LNCaP clone FGC (cell line): ENCODE measurements around the gene CYP27A1.

Experiments
- DNase-seq: peaks from one replicate; pipeline ENCODE4 v3.0.0-alpha.2; 2011; ENCODE audit warnings: low read depth
- H3K4me3 ChIP-seq: 2 replicates; pipeline ENCODE4 v1.5.1; 2011; ENCODE audit warnings: mild to moderate bottlenecking, low read depth, low read length, control low read depth
- TF ChIP-seq, protein P1 (sequence below): IDR thresholded peaks from 2 replicates; pipeline ENCODE4 v1.5.1; 2012; ENCODE audit warnings: mild to moderate bottlenecking; ENCODE audit not compliant: control insufficient read depth, insufficient read depth; ENCODE audit errors: extremely low read depth

Gene CYP27A1

DNA sequence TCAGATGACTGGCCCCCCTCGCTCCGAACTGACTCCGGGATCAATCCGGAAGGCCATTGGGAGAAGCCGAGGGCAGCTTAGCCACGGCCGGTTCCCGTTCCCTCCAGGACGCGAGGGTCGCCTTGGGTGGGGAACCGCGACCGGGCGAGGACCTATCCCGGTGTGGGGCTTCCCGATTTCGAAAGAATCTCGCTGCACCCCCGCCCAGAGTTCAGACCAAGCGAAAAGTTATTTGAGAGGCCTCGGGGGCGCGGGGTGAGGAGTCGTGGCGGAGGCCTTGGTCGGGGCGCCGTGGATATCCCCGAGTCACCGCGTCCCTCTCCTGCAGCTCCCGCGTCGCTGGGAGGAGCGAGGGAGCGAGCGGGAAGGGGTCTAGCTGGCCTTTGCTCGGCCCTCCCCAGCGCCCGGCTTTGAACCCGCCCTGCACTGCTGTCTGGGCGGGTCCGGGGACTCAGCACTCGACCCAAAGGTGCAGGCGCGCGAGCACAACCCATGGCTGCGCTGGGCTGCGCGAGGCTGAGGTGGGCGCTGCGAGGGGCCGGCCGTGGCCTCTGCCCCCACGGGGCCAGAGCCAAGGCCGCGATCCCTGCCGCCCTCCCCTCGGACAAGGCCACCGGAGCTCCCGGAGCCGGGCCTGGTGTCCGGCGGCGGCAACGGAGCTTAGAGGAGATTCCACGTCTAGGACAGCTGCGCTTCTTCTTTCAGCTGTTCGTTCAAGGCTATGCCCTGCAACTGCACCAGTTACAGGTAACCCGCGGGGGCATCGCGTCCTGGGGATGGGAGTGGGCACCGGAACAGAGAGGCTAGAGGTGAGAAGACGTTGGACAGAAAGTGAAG is at the start of gene CYP27A1:
Gene CYP27A1, plus strand, starts transcription at position 457 of the 837 bp plus-strand sequence. Its CDS starts 36 bp downstream, at position 493.
- DNase-seq: no peak
- no peak within 1 kb of the TSS for H3K4me3 ChIP-seq
- TF ChIP-seq, protein P1, sequence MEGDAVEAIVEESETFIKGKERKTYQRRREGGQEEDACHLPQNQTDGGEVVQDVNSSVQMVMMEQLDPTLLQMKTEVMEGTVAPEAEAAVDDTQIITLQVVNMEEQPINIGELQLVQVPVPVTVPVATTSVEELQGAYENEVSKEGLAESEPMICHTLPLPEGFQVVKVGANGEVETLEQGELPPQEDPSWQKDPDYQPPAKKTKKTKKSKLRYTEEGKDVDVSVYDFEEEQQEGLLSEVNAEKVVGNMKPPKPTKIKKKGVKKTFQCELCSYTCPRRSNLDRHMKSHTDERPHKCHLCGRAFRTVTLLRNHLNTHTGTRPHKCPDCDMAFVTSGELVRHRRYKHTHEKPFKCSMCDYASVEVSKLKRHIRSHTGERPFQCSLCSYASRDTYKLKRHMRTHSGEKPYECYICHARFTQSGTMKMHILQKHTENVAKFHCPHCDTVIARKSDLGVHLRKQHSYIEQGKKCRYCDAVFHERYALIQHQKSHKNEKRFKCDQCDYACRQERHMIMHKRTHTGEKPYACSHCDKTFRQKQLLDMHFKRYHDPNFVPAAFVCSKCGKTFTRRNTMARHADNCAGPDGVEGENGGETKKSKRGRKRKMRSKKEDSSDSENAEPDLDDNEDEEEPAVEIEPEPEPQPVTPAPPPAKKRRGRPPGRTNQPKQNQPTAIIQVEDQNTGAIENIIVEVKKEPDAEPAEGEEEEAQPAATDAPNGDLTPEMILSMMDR: no peak

DNA sequence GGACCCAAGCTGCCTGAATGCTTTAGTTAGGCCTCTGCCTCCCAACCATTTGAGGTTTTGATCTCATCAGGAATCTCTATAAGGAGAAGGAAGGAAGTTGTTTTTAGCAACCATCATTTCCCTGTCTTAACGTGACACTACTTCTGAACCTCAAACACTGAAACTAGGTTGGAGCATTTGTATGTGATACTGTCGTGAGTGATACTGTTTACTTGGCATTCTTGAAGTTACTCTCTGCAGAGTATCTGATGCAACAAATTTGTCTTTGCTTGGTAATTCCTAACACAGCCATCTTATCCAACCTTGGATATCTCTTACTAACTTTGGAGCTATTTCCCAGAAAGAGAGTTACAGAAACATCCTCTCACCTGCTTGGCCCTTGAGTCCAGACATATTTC is 49.2 kb upstream of the CYP27A1 start:
- TF ChIP-seq, protein P1: no peak
- H3K4me3 ChIP-seq: no peak overlapping the region
- DNase-seq: no peak

DNA sequence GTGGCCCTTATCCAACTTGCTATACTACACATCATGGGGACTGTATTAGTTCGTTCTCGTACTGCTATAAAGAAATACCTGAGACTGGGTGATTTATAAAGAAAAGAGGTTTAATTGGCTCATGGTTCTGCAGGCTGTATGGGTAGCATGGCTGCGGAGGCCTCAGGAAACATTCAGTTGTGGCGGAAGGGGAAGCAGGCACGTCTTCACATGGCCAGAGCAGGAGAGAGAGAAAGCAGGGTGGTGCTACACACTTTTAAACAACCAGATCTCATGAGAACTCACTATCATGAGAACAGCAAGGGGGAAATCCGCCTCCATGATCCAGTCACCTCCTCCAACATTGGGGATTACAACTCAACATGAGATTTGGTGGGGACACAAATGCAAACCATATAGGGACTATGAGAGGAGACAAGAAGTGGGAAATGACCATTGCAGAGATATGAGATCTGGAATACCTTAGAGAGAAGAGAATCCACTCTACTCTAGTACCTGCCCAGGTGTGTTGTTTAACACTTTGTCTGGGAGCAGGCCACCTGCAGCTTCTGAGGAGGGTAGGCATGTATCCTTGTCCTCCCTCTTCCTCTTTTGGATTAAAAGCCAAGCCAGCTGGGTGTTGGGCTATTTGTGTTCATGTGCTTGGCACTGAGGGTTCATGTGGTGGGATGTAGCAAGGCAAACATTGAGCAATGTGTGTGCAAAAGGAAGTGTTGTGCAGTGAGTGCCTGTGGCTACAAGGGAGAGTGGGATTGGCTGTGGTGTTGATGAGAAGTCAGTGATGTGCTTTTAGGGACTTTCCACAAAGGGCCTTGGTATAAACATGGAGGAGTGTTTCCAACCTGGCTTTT is 48.6 kb upstream of the CYP27A1 start:
- no peak for DNase-seq
- H3K4me3 ChIP-seq: no peak overlapping the region
- TF ChIP-seq, protein P1: no peak

DNA sequence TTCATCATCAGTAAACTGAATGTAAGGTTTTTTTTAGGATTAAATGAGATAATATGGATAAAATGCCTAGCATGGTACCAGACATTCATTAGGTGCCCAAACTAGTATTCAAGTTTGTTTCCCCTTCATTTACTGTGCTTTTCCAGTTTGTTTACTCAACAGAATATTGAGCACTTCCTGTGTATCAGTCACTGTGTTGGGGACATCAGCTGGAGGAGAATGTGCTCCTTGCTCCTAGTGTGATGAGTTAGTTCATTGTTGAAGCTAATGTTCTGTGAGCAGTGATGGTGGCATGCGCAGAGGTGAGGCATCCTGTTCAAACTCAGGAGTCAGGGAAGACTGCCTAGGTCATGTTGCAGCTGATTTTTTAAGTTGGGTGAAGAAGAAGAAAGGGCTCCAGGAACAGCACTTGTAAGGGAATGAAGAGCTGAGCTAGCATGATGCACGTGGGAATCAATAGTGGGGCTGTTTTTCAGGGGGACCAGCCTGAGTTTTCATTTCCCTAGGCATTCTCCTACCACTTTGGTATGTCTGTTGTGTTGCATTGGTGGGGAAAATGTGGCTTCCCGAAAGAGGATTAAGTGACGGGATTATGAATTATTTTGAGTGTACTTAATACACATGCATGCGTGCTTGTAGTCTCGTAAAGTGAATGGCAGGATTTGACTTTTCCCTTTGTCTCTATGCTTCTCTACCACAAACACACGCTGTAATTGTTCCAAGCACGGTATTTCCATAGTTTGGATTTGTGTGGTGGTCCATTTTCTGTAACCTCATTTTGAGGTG is 47.6 kb upstream of the CYP27A1 start:
- no peak for DNase-seq
- H3K4me3 ChIP-seq: no peak overlapping the region
- TF ChIP-seq, protein P1: no peak

DNA sequence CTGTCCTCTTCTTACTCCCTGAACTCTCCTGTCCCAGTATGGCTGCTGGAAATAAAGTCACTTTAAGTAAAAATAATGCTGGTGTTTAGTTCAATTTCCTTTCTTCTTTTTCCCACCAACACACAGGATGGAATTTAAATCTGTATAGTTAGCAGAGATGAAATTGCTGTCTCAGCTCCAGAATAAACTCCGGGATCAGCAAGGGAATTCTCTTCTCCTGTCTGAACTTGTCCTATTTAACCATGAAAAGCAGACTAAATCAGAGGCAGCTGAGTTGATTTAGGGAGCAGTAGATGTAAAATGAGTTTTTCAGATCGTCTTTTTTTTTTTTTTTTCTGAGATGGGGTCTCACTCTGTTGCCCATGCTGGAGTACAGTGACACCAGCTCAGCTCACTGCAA is 45.4 kb upstream of the CYP27A1 start:
- H3K4me3 ChIP-seq: no peak overlapping the region
- TF ChIP-seq, protein P1: no peak
- no peak for DNase-seq

DNA sequence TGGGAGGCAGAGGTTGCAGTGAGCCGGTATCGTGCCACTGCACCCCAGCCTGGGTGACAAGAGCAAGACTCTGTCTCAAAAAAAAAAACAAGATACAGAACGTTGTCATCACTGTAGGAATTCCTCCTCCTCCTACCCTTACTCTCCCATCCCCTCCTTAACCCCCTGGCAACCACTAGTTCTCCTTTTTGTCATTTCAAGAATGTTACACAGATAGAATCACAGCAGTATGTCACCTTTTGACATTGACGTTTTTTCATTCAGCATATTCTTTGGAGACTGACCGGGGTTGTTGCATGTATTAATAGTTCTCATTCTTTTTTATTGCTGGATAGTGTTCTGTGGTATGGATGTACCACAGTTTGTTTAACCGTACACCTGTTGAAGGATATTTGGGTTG is 38.9 kb upstream of the CYP27A1 start:
- H3K4me3 ChIP-seq: no peak overlapping the region
- TF ChIP-seq, protein P1: no peak
- no peak for DNase-seq
